GM21786 (cell line): ENCODE measurements around the gene PDCD4.
"Not testable (repeated sequence)": the region's sequence is repeated elsewhere in the genome, so short reads cannot be mapped to it uniquely, and the experiment has no call there.

Experiments used
- ATAC-seq: cut with Tn5 transposase; IDR thresholded peaks from one replicate; pipeline ENCODE4 v1.9.1; 2021; ENCODE audit not compliant: unreplicated experiment

PDCD4 gene

DNA sequence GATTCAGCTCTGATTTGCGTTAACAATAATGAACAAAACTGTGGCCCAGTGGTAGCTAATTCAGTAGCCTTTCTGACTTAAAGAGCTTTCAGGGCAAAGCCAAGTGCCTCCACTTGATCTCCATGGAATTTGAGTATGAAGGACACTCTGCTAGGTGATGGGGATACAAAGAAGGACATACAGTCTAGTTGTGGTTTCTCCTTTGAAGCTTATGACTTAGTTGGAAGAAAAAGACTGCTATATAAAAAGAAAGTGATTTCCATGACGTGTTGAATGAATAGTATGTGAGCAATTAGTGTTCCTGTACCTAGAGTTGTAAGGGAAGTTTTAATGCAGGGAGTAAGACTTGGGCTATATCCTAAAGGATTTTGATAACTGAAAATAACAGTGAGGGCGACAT lies 8.3 kb downstream of the PDCD4 start:
- no peak for ATAC-seq

- ATAC-seq: no peak
Observed at GRCh38 chr10:110881247-110881646, 9.5 kb downstream of the PDCD4 start.

DNA sequence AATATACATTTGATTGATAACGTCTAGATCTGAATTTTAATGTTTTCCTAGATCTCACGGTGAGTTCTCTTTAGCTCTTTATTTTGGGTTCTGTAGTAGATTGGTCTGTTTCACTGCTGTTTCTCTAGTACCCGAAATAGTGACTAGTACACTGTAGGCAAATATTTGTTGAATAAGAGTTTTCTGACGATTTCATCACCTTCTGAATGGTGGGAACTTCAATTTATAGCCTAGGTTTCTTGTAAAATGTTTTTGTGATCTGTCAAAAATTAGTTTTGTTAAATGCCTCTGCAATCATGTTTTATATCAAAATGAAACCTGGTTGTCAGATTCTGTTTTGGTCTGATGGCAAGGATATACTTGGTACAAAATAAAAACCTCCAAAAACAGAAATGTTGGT lies 10.2 kb downstream of the PDCD4 start:
- no peak for ATAC-seq

- no peak for ATAC-seq
Observed at GRCh38 chr10:110883924-110884323, 12.2 kb downstream of the PDCD4 start.

GRCh38 chr10:110885932-110886674 lies 14.4 kb downstream of the PDCD4 start:
- ATAC-seq: no peak

- ATAC-seq: no peak
Observed at GRCh38 chr10:110887560-110887959, 15.8 kb downstream of the PDCD4 start.

DNA sequence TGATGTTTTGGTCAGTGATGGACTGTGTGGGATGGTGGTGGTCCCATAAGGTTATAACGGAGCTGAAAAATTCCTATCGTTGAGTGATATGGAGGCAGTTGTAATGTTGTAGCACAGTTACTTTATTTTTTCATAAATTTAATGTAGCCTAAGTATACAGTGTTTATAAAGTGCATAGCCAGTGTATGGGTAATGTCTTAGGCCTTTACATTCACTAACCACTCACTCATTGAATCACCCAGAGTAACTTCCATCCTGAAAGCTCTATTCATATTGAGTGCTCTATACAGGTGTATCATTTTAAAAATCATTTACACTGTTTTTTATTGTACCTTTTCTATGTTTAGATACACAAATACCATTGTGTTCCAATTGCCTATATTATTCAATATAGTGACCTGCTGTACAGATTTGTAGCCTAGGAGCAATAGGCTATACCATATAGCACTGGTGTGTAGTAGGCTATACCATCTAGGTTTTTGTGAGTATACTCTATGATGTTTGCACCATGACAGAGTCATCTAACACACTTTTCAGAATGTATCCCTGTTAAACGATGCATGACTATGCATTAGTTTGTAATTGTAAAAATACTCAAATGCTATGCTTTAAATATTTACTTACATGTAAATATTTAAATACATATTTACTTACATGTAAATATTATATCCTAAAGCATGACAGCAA lies 21.0 kb downstream of the PDCD4 start:
- ATAC-seq: no peak

DNA sequence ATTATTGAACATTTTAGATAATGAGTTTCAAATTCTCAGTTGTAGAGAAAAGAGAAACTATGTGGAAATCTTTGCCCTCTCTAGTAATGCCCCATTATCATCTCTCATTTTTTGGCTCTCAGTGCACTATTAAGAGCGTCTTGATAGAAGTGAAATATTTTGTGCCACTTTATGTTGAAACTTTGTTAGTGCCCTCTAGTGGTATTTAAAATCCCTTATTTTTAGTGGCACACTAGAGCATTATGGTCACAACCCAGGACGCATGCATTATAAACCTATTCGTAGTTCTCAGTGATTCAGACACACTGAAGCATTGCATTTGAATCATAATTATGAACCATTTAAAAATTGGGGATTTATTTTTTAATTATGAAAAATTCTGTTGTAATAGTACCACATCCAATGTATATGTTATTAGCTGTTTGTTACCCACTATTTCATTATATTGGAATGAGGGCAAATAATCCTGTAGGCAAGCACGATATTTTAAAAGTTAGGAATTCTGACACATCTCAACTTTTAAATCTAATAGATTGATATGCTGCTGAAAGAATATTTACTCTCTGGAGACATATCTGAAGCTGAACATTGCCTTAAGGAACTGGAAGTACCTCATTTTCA lies 21.9 kb downstream of the PDCD4 start:
- ATAC-seq: peak; percentile 80

- ATAC-seq: no peak
Observed at GRCh38 chr10:110897184-110897583, 25.5 kb downstream of the PDCD4 start.

GRCh38 chr10:110898391-110898790 lies 26.7 kb downstream of the PDCD4 start:
- no peak for ATAC-seq

GRCh38 chr10:110900983-110901382 lies 29.3 kb downstream of the PDCD4 start:
- no peak for ATAC-seq

DNA sequence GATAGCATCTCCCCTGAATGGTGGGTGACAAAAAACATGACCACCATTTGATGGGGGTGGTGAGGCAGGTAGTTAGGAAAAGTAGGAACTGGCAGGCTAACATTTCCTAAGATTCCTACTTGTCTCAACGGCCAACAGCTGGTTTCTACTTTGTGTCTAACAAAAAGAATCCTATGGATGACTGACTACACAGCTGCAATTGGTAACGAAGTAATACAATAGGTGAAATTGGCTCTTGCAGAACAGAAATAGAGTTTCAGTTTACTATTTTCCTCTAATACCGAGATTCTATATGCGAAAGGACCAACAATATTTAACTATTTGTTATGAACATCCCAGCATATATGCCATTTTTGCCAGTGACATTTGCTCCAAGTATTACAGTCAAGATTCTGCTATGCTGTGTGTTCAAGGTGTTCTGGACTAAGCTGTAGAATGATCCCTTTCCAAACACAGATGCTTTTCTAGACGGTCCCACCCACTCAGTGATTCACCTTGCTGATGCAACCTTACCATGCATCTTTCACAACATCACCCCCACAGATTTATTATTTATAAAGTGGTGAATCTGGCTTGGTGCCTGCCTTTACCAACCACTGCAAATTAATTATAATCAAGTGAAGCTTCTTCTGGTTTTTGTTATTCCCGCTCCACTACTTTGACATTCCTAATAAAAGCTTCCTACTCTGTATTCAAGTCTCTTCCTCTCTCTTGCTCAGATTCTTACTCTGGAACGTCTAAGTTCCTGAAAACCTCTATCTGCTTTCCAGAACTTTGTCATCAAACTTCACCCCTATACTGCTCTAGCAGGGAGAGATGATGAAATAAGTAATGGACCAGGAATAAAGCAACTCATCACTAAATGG lies 30.5 kb downstream of the PDCD4 start:
- no peak for ATAC-seq

DNA sequence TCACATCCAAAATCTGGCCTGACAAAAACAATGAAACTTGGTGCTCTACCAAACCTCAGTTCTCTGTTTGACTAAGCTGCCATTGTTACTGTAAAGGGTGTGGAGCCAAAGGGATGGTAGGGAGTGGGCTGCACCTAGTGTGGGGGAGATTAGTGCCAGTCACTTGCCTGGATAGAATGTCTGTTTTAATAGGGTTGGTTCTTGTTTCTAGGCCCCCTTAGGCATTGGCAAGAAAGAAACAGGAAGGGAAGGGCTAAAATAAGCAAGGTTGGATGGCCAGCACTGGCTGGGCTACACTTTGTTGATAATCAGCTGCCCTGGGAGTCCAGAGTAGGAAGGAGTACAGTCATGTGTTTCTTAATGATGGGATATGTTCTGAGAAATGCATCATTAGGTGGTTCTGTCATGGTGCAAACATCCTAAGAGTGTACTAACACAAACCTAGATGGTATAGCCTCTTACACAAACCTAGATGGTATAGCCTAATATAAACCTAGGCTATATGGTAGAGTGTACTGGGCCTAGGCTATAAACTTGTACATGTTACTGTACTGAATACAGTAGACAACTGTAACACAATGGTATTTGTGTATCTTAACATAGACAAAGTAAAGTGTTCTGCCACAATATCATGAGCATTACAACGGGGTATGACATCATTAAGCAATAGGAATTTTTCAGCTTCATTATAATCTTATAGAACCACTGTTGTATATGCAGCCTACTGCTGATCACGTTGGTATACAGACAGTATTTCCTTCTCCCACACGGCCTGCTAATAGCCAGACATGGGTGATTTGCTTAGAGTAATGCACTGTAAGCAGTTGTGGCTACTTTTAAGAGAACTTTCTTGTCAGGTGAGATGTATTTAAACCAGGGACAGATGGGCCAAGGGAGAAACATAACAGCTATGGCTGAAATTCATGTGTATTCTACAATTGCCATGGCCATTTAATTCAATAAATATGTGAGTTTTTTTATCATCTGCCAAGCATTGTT lies 31.9 kb downstream of the PDCD4 start:
- peak; percentile 68 for ATAC-seq

GRCh38 chr10:110910138-110910537 lies 38.4 kb downstream of the PDCD4 start:
- ATAC-seq: no peak

DNA sequence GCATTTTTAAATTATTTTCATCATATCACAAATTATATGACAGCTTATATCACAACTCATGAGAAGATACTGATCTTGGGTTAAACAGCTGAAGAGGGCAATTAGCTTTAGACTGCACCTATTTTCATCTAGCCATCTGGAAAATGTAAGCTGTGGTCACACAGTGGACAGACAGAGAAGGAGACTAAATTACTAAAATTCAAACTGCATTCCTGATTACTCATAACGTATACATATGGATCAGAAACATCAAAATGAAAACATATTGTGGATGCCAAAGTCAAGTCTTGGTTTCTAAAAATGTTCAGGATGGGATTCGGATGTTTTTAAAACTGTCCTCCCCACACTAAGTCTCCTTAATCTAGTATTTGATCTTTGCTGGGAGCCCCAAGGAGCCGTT lies 40.6 kb downstream of the PDCD4 start:
- no peak for ATAC-seq

DNA sequence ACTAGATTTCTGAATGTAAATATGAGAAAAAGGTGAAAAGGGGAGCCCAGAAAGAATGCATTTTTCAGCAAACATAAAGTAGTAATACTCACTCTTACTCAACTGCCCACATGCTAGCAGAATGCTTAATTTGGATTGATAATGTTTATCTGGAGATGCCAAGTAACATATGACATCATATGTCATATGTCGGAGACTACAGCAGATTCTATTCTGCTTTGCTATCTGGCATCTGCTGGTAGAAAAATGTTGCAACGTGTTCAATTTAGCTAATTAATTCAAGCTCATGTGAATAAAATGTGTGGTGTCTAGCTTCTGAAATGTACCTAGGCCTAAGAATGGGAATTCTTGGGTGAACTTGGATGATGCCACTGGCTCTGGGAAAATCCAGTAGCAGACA lies 42.7 kb downstream of the PDCD4 start:
- ATAC-seq: no peak

DNA sequence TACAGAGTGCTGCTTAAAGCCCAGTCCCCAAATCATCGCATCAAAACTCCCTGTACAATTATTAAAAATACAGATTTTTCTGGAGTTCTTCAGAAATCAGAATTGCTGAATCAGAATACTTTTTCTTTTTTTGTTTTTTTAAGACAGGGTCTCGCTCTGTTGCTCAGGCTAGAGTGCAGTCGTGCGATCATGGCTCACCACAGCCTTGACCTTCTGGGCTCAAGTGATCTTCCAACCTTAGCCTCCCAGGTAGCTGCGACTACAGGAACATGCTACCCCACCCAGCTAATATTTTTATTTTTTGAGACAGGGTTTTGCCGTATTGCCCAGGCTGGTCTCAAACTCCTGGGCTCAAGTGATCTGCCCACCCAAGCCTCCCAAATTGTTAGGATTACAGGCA lies 43.3 kb downstream of the PDCD4 start:
- no peak for ATAC-seq

DNA sequence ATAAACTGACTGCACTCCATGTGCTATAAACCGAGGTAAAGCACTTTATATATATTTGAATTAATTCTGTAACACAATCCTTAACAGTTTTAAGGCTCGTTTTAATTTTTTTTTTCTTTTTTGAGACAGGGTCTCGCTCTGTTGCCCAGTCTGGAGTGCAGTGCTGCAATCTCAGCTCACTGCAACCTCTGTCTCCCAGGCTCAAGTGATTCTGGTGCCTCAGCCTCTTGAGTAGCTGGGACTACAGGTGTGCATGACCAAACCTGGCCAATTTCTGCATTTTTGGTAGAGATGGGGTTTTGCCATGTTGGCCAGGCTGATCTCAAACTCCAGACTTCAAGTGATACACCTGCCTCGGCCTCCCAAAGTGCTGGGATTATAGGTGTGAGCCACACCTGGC lies 43.9 kb downstream of the PDCD4 start:
- not testable (repeated sequence) for ATAC-seq

DNA sequence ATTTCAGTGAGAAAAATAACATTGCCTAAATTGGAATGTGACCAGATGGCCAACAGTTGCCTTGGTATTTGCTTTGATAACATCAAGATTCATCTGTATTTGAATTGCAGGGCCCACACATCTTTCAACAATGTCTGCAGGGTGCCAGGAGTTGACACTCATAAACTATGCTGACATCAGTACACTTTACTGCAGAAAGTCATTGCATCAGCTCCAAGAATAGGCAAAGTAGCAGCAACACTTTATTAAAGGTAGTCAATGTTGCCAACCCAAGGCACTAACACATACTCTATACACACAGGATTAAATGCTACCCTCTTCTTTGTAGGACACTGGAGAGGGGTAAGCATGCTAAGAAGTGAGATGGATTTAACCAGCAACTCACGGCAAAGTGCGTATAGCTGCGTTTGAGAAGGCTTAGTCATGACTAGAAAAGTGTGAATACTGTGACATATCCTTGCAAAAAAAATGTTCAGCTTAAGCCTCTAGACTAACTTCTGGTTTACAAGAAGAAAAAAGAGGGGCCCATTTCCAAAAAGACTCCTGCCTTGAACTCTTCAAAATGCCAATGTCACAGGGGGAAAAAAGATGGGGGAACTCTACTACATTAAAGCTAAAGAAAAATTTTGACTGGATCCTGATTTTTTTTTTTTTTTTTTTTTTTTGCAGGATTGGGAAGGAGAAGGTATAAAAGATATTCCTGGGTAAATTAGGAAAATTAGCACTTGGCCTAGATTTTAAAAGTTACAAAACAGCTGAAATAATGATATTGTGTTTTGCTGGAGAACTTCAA lies 45.0 kb downstream of the PDCD4 start:
- ATAC-seq: no peak
